Muscle layer of duodenum (tissue), 2 donors: ENCODE data around the gene ZNF423.
A peak's percentile ranks its signal among the peaks of the same experiment; 100 is the strongest.

Experiments
- H3K27ac ChIP-seq: one replicate; pipeline ENCODE4 v1.7.0; 2013; ENCODE audit warnings: mild to moderate bottlenecking, low read length
- H3K27me3 ChIP-seq: one replicate; pipeline ENCODE4 v1.7.0; 2013; ENCODE audit warnings: low read depth, mild to moderate bottlenecking, control low read depth, low read length
- H3K36me3 ChIP-seq, 2 donors: one replicate each; pipeline ENCODE4 v1.7.0; 2013; ENCODE audit warnings: low read length in 2 of 2, control low read depth in 1 of 2, mild to moderate bottlenecking in 1 of 2; ENCODE audit not compliant: insufficient read depth in 2 of 2, control insufficient read depth in 1 of 2
- H3K4me1 ChIP-seq, 2 donors: one replicate each; pipeline ENCODE4 v1.7.0; 2013; ENCODE audit warnings: low read length in 2 of 2, mild to moderate bottlenecking in 2 of 2, control low read depth in 1 of 2, moderate library complexity in 1 of 2; ENCODE audit not compliant: insufficient read depth in 2 of 2, control insufficient read depth in 1 of 2
- H3K4me3 ChIP-seq, 2 donors: one replicate each; pipeline ENCODE4 v1.7.0; 2013; ENCODE audit warnings: low read length in 2 of 2, low read depth in 1 of 2, mild to moderate bottlenecking in 1 of 2
- H3K9me3 ChIP-seq, 2 donors: one replicate each; pipeline ENCODE4 v1.7.0; 2013; ENCODE audit warnings: low read length in 2 of 2, control low read depth in 1 of 2, mild to moderate bottlenecking in 1 of 2; ENCODE audit not compliant: control insufficient read depth in 1 of 2
- donor health status: healthy.

Gene ZNF423

GRCh38 chr16:49485663-49486062, 370.2 kb downstream of the ZNF423 start:
- H3K27ac ChIP-seq, result no peak overlapping the region
- H3K27me3 ChIP-seq, result no peaks in the 10 kb centered on the region
- no peaks in the 10 kb centered on the region for H3K9me3 ChIP-seq
- no peak overlapping the region for H3K4me3 ChIP-seq
- H3K4me1 ChIP-seq, result peaks cover 0 to 8% of the 10 kb centered on the region in 2 donors
- no peaks in the 10 kb centered on the region for H3K36me3 ChIP-seq

DNA sequence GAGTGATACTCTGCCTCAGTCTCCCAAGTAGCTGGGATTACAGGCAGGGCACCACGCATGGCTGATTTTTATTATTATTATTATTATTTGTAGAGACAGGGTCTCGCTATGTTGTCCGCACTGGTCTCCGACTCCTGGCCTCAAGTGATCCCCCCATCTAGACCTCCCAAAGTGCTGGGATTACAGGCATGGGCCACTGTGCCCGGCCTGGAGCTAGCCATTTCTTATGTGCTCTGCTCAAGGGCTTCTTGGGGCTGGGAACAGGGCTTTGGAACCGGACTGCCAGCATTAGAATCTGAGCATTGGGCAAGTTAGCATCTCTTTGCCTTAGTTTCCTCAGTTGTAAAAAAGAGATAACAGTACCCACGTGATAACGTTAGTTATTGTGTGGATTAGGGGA, 371.0 kb downstream of the ZNF423 start:
- Histone ChIP-seq H3K4me1 (peaks cover 0 to 8% of the 10 kb centered on the region in 2 donors), H3K27ac (no peak overlapping the region), H3K27me3 (no peaks in the 10 kb centered on the region), H3K9me3 (no peaks in the 10 kb centered on the region), H3K4me3 (peak overlapping the region in 1 of 2 donors; percentile 37), H3K36me3 (no peaks in the 10 kb centered on the region)

DNA sequence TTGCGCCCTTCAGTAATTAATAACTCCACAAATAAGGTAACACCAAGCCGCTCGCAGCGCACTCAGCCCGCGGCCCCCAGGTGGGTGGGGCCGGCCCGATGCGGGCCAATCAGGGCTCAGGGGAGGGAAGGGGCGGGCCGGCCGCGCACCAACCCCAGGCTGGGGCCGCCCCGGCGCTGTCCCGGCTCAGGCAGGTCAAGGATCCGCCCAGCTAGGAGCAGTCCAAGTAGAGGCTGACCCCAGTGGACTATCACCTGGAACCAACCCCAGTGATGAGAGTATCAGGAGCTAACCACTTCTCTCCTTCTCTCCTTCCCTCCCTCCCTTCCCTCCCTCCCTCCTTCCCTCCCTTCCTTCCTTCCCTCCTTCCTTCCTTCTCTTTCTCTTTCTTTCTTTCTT, 371.5 kb downstream of the ZNF423 start:
- H3K36me3 ChIP-seq, result no peaks in the 10 kb centered on the region
- peaks cover 0 to 8% of the 10 kb centered on the region in 2 donors for H3K4me1 ChIP-seq
- no peak overlapping the region for H3K27ac ChIP-seq
- H3K4me3 ChIP-seq, result peak overlapping the region in 1 of 2 donors; percentile 37
- H3K9me3 ChIP-seq, result no peaks in the 10 kb centered on the region
- H3K27me3 ChIP-seq, result no peaks in the 10 kb centered on the region

DNA sequence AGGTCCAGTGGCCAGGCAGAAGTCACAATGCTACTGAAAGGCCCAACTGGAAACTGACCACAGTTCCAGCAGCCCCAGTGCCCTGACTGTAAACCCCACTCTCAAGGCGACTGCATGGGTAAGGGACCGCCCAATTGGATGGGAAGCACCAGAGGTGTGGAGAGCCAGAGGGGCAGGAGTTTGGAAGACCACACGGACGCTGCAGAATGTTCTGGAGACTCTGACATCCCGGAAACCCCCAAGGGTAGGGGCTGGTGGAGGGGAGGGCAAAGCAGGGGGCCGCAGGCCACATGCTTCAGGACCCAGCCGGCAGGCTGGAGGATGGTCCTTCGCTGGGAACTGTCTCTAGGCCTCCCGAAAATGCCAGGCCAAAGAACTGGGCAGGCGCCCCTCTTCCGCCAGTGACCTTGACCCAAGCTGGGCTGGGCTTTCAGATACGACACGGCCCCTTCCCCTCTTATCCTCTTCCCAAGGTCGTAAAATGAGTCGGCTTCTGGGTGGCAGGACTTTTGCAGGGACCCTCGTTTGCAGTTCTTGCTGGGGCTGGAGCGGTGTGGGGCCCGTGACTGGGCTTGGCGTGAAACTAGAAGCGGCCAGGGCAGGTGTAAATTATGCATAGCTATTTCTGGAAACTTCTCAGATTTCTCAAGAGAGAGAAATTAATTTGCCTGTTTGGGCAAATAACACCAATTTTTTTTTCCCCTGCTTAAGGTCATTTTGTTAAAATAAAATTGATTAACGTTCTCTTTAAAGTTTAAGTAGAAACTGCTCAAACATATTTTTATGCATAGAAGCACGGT, 372.1 kb downstream of the ZNF423 start:
- Histone ChIP-seq H3K36me3 (no peaks in the 10 kb centered on the region), H3K27ac (no peak overlapping the region), H3K27me3 (no peaks in the 10 kb centered on the region), H3K4me3 (peak overlapping the region in 1 of 2 donors; percentile 37), H3K9me3 (no peaks in the 10 kb centered on the region), H3K4me1 (peaks cover 0 to 8% of the 10 kb centered on the region in 2 donors)

GRCh38 chr16:49483251-49483650, 372.7 kb downstream of the ZNF423 start:
- no peaks in the 10 kb centered on the region for H3K27me3 ChIP-seq
- H3K4me1 ChIP-seq, result peaks cover 0 to 8% of the 10 kb centered on the region in 2 donors
- H3K36me3 ChIP-seq, result no peaks in the 10 kb centered on the region
- no peak overlapping the region for H3K27ac ChIP-seq
- no peaks in the 10 kb centered on the region for H3K9me3 ChIP-seq
- no peak overlapping the region for H3K4me3 ChIP-seq

- H3K4me3 ChIP-seq, result no peak overlapping the region
- H3K27me3 ChIP-seq, result no peaks in the 10 kb centered on the region
- H3K9me3 ChIP-seq, result no peaks in the 10 kb centered on the region
- H3K4me1 ChIP-seq, result peaks cover 0 to 8% of the 10 kb centered on the region in 2 donors
- H3K36me3 ChIP-seq, result no peaks in the 10 kb centered on the region
- no peak overlapping the region for H3K27ac ChIP-seq
These were observed 373.2 kb downstream of the ZNF423 start for GRCh38 chr16:49482690-49483089.

DNA sequence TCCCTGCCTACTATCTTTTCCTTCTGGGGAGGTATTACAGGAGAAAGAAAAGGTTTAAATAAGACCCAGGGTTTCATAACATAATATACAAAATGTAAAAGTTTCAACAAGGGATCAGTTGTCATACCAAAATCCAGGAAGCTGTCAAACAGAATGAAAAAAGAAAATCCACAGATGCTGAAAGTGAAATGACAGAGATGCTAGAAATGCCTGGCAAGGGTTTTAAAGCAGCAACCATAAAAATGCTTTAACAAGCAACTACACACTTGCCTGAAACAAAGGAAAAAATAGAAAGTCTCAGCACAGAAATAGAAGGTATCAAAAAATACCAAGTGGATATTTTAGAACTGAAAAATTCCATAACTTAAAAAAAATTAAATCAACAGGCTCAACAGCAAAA, 377.3 kb downstream of the ZNF423 start:
- no peaks in the 10 kb centered on the region for H3K27me3 ChIP-seq
- H3K9me3 ChIP-seq, result no peaks in the 10 kb centered on the region
- peaks cover 0 to 3% of the 10 kb centered on the region in 2 donors for H3K4me1 ChIP-seq
- H3K27ac ChIP-seq, result no peak overlapping the region
- no peaks in the 10 kb centered on the region for H3K36me3 ChIP-seq
- no peak overlapping the region for H3K4me3 ChIP-seq

GRCh38 chr16:49478107-49478506, 377.8 kb downstream of the ZNF423 start:
- no peaks in the 10 kb centered on the region for H3K36me3 ChIP-seq
- H3K4me3 ChIP-seq, result no peak overlapping the region
- H3K27ac ChIP-seq, result no peak overlapping the region
- H3K27me3 ChIP-seq, result no peaks in the 10 kb centered on the region
- H3K9me3 ChIP-seq, result no peaks in the 10 kb centered on the region
- no peaks in the 10 kb centered on the region for H3K4me1 ChIP-seq

- Histone ChIP-seq H3K9me3 (no peaks in the 10 kb centered on the region), H3K36me3 (no peaks in the 10 kb centered on the region), H3K27me3 (no peaks in the 10 kb centered on the region), H3K4me3 (no peak overlapping the region), H3K4me1 (no peaks in the 10 kb centered on the region), H3K27ac (no peak overlapping the region)
These were observed 378.5 kb downstream of the ZNF423 start for GRCh38 chr16:49477250-49477895.

GRCh38 chr16:49474741-49475140, 381.2 kb downstream of the ZNF423 start:
- Histone ChIP-seq H3K27me3 (no peaks in the 10 kb centered on the region), H3K36me3 (no peaks in the 10 kb centered on the region), H3K4me3 (no peak overlapping the region), H3K27ac (no peak overlapping the region), H3K4me1 (no peaks in the 10 kb centered on the region), H3K9me3 (no peaks in the 10 kb centered on the region)

GRCh38 chr16:49473773-49474172, 382.1 kb downstream of the ZNF423 start:
- H3K9me3 ChIP-seq, result no peaks in the 10 kb centered on the region
- H3K4me3 ChIP-seq, result no peak overlapping the region
- H3K4me1 ChIP-seq, result no peaks in the 10 kb centered on the region
- no peak overlapping the region for H3K27ac ChIP-seq
- no peaks in the 10 kb centered on the region for H3K36me3 ChIP-seq
- H3K27me3 ChIP-seq, result no peaks in the 10 kb centered on the region
